SK-MEL-5 (cell line): ENCODE results near the gene MGST3. TPM values are rescaled to one million over a fixed set of nuclear protein-coding genes. Genes with fewer than 3 reads are reported as not detected.
"Not testable (repeated sequence)": the region's sequence is repeated elsewhere in the genome, so short reads cannot be mapped to it uniquely, and the experiment has no call there.

Source experiments
- DNase-seq: peaks from one replicate; pipeline ENCODE4 v3.0.0-alpha.2; 2016; ENCODE audit warnings: low read depth, low spot score
- in situ Hi-C: cut with HindIII; loops from 2 replicates; pipeline ENCODE4 v1.10.0; 2016; ENCODE audit warnings: low sequenced_read_pairs, high pct_unique_total_duplicates, low pct_unique_long_range_greater_than_20kb
- total RNA-seq: library from RNA; depleted of rRNA; stranded (reverse); fragments of >200 nt; shearing (Covaris generic); gene quantifications from 2 replicates; pipeline ENCODE4 v1.2.3, GENCODE V29; 2014

MGST3 gene
- total RNA-seq, 1 experiment from 2014 or later: 163 TPM

DNA sequence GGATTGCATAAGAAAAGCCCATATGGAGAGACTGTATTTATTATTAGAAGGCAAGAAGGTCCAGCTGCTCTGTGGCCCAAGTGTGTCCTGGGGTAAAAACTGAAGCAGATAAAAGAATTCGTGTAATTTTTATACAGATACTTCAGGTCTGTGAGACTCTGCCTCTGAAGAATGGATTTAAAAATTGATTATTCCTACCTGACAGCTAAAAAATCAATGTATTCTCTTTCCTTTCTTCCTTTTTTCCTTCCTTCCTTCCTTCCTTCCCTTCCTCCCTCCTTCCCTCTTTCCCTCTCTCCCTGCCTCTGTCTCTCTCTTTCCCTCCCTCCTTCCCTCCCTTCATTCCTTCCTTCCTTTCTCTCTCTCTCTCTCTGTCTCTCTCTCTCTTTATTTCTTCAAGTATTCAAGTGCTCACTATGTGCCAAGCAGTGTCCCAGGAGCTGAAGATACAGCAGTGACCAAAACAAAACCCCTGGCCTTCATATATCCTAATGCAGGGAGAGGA is 11.3 kb upstream of the MGST3 start:
- in situ Hi-C loops: no loop called here
- DNase-seq: no peak

DNA sequence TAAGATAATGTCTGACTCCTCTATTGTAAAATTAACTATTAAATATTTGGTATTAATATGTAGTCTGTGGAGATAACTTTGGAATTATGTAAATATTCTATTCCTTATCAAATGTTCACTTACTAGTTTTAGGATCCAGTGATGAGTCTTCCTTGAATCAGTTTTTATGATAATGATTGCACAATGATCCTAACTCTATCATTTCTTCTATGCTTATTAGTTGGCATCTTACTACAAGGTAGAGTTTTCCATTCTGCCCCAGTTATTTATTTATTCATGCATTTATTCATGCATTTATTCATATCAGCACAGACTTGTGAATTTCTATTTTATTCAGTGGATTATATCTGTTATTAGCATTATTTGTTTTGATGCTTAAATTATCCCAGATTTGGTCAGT is 7.4 kb upstream of the MGST3 start:
- no peak for DNase-seq
- in situ Hi-C loops: no loop called here

DNA sequence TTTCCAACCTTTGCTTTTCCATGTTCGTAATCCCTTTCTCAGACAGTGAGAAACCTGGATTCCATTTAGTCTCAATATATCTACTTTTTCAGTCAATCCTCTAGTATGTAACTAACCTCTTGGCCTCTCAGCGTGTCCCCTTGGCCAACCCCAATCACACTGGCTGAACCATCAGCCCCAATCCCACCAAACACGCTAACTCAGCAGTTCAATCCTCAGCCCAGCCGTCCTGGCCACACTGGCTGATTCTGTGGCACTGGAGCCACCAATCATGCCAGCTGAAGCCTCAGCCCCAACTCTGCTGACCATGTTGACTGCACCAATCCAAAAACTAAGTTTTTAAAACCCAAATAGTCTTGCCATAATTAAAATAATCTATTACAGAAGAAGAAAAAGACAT is 6.6 kb upstream of the MGST3 start:
- DNase-seq: no peak
- in situ Hi-C loops: no loop called here

DNA sequence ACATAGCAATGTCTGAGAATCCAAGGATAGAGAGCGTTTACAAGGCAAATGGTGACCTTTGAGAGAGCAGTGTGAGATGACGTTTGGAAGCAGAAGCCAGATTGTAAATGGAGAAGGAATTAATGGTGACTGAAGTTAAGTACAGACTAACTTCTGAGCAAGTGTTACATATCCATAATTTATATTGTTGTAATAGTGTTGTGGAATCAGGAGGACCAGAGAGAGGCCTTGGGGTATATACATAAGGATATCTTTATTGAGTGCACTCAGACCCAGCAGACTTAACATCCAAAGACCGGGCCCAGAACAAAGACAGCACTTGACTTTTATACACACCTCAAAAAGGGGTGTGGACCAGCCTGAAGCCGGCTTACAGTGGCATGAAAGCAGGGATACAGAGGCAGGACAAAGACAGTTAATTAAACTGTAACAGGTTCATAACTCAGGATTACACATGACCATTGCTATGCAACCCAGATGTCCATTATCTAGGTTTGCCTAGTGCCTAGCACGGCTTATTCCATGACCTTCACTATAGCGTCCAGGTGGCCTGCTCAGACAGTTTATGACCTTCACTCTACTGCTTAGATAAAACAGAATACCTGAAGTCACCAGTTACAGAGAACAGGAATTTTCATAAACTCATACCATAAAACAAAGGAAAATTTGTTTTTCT is 2.7 kb upstream of the MGST3 start:
- DNase-seq: no peak
- in situ Hi-C loops: no loop called here

DNA sequence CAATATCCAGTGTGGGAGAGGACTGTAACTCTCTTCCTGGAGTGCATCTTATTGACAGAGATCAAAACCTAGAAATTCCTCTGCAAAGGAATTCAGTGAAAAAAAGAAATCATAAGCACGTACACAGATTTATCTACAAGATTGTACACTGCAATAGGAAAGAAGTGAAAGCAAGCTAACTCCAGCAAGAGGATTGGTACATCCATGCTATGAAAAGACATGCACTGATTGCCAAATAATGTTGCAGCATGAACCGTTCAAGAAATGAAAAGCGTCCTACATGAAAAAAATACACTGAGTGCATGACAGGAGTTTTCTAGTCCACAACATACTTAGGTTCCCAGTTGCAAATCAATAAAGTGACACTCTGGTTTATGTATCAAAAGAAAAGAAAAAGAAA is 1.9 kb upstream of the MGST3 start:
- DNase-seq: no peak
- in situ Hi-C loops: no loop called here

DNA sequence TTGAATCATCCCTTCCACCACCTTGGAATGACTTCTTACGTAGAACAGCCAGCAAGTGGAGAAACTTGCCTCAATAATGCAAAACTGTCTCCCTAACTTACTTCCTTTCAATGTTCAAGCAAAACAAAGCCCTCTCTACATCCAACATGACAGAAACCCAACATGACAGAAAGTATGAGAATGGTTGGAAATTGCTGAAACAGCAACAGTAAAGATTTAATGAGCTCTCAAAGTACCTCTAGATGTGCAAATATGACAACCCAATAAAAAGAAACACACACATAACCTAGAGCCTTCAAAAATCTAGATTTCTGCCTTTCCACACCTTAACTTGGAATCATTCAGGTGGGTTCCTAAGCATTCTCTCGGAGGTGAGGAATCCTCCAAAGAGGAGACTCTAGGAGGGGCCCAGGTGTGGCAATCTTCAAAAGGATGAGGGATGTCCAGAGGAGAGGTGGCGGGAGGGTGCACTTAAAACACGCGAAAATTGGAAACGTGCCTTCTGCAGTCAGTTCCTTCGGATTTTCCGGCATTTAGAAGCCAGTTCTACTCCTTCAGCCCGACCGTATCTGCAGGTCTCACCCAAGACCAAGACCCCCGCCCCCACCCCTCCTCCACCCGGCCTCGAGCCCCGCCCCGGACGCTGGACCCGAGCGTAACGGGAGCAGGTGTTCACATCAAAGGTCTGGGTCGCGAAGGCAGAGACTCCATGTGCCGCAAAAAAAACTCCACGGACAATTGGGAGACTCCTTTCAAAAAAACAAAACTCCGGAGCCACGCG is 996 bp upstream of the MGST3 start:
- no peak for DNase-seq
- in situ Hi-C loops: no loop called here

DNA sequence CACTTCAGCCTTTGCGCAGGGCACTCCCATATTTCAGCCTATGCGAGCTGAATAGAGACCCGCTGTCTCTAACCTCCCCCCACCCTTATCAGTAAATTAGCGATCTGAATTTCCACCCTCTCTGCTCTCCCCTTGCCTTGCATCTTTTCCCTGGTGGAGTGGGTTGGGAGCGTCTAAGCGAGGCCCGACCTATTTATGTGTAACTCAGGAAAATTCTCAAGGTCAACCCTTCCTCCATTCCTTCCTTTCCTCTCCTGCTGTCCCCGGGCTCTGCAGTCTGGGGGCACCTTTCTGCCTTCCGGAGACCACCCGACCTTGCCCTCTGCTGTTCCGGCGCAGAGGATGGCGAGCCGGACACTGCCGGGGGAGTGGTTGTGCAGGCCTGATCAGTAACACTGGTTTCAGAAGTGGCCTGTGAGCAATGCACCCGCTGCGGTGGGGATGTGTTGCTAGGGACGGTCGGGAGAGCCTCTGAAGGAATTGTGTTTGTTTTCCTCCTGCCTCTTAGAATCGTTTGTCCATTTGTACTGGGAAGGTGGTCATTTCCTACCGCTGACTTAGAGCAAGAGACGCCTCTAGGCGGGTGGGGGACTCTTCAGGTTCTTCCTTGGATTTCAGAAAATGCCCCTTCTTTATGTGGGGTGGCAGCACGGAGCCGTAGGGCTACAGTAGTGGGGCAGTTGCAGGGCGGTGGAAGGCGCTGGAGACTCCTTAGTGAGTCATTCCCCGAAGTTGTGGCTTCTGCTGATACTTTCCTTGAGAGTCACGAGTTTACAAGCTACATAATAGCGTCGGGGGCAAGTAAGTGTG is 513 bp downstream of the MGST3 start:
- DNase-seq: peak; percentile 62
- in situ Hi-C loops: no loop called here

DNA sequence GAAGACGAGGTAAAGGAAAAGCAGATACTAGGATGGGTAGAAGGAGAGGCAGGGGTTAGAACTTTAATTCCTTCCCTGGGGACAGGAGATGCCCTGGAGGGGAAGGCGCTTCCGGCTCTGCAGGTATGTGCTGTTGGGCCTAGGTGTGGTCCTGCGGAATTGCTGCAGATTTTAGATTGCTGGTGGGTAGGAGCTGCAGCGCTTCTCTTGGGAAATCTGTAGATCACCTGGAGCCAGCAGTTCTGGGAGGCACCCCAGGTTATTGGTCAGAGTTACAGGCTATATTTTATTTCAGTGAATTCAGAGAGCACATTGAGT is 1.1 kb downstream of the MGST3 start:
- in situ Hi-C loops: no loop called here
- DNase-seq: no peak

DNA sequence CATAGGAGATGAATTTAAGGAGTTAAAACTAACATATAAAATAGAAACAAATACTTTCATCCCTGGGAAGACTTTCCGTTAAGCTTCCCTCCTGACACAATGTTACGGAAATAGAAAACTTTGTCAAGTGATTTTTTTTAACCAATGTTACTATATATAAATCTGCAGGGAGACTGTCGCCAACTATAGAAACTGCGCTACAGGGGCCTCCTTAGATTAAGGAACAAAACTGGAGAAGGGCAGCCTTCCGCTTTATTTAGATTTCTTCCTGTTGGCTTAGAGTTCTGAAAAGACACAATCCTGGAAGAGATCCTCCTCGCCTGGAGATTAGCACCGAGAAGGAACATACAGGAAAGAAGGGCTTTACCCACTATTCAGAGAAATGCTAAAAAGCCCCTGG is 1.5 kb downstream of the MGST3 start:
- in situ Hi-C loops: no loop called here
- DNase-seq: no peak

DNA sequence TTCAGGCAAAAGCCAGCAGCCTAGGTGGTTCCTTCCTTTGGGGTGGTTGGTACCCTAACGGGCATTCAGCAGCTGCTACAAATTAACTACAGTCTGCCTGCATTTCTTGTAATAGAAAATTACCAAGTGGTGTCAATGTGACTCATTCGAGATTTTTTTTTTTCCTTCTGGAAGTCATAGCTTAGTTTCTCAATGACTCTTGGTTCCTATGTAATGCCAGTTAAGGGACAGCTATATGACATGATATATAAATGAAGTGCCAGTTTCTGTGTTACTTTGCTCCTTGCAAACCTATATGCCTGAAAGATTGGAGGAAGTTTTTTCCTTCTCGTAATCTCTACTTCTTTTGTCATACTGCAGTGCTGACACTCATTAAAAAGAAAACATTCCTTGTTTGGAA is 2.6 kb downstream of the MGST3 start:
- DNase-seq: no peak
- in situ Hi-C loops: no loop called here

DNA sequence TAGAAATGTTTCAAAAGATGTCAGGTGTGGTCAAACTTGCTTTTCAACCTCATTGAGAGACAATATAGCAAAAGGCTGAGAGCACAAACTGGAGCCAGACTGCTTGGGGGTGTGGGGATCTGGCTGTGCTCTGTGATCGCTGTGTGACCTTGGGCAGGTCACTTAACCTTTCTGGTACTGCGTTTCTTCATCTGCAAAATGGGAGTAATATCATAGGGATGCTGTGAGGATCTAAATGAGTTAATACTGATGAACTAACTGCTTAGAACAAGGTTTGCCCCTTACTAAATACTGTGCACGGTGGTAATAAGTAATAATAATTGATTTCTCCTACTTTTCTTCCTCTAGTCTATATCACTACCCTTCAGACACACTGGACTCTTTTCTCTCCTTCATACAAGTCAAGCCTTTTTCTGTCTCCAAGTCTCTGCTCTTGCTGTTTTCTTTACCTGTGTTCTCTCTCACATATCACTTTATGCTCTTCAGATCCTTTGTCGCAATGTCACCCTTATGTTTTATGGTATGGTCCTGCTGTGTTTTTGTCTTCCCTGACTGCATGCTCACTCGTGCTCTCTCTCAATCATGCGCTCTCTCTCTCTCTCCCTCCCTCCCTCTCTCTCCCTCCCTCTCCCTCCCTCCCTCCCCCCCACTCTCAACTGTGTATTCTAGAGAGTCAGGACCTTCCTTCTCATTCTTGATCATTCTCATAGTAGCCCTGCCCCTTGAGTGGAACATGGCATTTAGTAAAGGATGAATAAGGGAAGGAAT is 3.3 kb downstream of the MGST3 start:
- DNase-seq: no peak
- in situ Hi-C loops: no loop called here

DNA sequence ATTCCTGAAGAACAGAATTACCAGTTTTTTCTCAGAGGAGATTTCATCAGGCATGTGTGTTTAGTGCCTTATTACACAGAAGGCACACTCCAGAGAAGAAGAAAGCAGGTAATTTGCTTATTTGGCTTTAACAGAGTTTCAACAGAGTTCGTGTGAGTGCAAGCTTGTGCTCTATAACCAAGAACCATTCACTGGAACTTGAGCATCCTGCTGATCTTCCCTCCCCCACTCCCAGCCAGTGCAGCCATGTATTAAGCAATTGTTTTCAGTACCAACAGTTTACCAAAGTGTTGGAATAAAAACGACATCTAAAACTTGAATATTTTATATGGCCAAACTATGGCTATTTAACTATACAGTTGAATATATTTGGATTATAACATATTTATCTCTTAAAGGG is 4.3 kb downstream of the MGST3 start:
- in situ Hi-C loops: no loop called here
- DNase-seq: no peak

DNA sequence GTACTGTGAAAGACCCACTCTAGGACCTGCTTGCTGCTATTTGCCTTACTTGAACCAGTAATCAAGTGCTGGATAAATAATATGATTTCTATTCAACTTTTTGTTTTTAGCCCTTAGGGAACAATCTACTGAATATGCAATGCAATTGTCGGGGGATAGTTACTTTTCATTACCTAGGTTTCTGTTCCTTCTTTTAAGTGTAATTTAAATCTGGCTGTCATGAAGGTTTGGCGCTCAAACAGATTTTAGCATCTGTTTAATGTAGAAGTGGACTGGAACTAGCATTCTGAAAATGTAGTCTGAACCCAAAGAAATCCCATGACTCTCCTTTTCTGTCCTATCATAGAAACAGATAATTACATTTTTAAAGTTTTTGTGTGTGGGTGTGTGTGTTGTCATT is 4.8 kb downstream of the MGST3 start:
- in situ Hi-C loops: no loop called here
- no peak for DNase-seq

DNA sequence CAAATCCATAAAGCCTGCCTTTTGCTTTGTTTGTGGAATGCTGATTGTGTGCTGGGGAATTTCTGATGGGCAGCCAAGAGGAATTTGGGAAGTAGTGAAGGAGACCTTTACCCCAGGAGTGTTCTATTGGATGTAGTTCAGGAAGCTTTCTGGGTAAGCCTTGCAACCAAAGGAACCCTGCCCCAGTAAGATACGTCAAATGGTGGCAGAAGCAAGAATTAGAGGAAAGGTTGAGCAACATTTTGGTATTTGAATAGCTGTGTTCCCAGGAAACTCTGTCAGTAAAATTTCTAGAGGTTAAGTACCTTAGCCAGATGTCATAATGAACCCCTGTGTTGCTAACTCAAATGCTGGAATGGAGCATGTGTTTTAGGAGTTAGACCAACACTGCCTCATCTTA is 6.4 kb downstream of the MGST3 start:
- no peak for DNase-seq
- in situ Hi-C loops: no loop called here

DNA sequence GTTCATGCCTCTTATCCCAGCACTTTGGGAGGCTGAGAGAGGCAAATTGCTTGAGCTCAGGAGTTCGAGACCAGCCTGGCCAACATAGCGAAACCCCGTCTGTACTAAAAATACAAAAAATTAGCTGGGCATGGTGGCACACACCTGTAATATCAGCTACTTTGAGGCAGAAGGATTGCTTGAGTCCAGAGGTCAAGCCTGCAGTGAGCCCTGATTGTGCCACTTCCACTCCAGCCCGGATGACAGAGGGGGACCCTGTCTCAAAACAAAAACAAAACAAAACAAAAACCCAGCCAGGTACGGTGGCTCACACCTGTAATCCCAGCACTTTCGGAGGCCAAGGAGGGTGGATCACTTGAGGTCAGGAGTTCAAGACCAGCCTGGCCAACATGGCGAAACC is 7.2 kb downstream of the MGST3 start:
- DNase-seq, in situ Hi-C loops: not testable (repeated sequence)

DNA sequence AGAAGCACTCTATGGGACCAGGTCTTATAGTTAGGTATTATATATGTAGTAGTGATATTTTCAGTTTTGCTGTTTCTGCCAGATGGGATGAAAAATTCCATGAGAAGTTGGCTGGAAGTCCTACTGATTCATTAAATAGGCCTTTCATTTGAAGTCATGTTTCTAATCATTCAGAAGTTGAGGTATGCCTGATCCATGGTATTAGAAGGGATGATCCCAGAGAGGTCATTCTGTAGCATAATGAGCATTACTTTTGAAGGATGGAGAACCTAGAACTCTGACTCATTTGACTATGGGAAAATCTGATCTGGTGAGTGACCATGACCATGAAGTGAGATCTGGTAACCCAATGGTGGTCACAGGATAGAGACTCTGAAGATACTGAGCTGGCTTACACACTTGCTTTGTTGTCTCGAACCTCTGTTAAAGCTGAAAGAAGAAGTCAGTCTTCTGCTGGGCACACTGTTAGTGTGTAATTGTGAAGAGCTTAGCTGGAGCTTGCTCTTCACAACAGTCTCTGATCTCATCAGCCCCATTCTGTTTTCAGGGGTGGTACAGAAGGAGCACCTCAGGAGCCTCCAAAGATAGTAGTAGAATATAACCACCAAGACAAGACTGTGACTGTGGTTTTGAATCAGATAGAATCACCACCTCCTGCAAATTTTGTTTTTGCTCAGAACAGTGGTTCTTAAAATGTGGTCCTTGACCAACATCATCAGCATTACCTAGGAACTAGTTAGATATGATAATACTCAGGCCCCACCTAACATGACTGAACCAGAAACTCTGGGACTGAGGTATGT is 9.0 kb downstream of the MGST3 start:
- no peak for DNase-seq
- in situ Hi-C loops: no loop called here
